CD4-positive, alpha-beta T cell treated with Interleukin-17A for 1 hour (primary cell): ENCODE results near the gene GLRX5.
"Not testable (repeated sequence)": the region's sequence is repeated elsewhere in the genome, so short reads cannot be mapped to it uniquely, and the experiment has no call there.

Source experiments
- DNase-seq: peaks from one replicate; pipeline ENCODE4 v3.0.0-alpha.2; 2020

Gene GLRX5

GRCh38 chr14:95561001-95561412 lies 26.2 kb downstream of the GLRX5 start:
- DNase-seq = peak; percentile 83

GRCh38 chr14:95562892-95563685 lies 28.2 kb downstream of the GLRX5 start:
- no peak for DNase-seq

GRCh38 chr14:95564060-95564459 lies 29.2 kb downstream of the GLRX5 start:
- DNase-seq = no peak

- no peak for DNase-seq
Observed at GRCh38 chr14:95569440-95569839, 34.6 kb downstream of the GLRX5 start.

- DNase-seq = no peak
Observed at GRCh38 chr14:95573313-95573712, 38.5 kb downstream of the GLRX5 start.

GRCh38 chr14:95575840-95576473 lies 41.1 kb downstream of the GLRX5 start:
- DNase-seq = no peak

- no peak for DNase-seq
Observed at GRCh38 chr14:95577067-95577800, 42.4 kb downstream of the GLRX5 start.

GRCh38 chr14:95577870-95578269 lies 43.0 kb downstream of the GLRX5 start:
- DNase-seq = no peak

- DNase-seq = not testable (repeated sequence)
Observed at GRCh38 chr14:95583836-95584617, 49.2 kb downstream of the GLRX5 start.

- no peak for DNase-seq
Observed at GRCh38 chr14:95585953-95586620, 51.2 kb downstream of the GLRX5 start.

GRCh38 chr14:95591182-95591581 lies 56.3 kb downstream of the GLRX5 start:
- DNase-seq = not testable (repeated sequence)
